GM19240 (cell line): ENCODE data around the gene DPP9.

Experiments
- DNase-seq: peaks from one replicate; pipeline ENCODE4 v3.0.0; 2011; ENCODE audit warnings: low spot score; ENCODE audit not compliant: insufficient read length

The DPP9 gene

DNA sequence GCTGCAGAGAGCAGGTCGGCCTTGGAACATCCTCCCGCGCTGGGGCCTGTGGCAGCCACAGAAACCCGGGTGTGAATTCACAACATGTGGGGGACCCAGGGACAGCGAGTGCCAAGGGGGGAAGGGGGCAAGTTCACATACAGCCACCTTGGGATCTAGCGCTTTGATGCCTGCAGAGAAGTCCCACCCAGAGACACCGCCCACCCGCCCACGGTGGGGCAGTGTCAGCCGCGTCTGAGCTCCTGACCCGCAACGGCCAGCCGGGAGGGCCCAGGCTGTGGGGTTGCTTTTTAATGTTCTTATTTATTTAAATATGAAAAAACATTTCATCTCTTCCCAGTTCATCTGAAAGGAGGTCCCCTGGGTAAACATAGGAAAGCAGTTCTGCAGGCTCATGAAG lies 66.4 kb downstream of the DPP9 start:
- DNase-seq, result no peak

DNA sequence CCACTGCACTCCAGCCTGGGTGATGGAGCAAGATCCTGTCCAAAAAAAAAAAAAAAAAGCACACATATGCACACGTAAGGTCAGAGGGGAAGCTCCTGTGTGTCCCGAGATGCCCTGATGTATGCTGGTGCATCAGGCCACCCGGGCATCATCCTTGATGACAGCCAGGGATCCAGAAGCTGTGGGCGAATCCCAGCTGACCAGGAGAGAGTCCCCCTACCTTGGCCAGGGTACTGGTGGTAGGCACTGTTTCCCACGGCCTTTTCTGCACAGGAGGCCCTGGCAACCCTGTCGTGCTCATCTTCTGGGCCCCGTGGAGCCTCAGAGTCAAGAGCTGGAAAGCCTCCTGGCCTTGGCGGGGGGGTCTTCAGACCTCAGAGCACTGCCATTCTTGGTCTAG lies 67.5 kb downstream of the DPP9 start:
- no peak for DNase-seq

DNA sequence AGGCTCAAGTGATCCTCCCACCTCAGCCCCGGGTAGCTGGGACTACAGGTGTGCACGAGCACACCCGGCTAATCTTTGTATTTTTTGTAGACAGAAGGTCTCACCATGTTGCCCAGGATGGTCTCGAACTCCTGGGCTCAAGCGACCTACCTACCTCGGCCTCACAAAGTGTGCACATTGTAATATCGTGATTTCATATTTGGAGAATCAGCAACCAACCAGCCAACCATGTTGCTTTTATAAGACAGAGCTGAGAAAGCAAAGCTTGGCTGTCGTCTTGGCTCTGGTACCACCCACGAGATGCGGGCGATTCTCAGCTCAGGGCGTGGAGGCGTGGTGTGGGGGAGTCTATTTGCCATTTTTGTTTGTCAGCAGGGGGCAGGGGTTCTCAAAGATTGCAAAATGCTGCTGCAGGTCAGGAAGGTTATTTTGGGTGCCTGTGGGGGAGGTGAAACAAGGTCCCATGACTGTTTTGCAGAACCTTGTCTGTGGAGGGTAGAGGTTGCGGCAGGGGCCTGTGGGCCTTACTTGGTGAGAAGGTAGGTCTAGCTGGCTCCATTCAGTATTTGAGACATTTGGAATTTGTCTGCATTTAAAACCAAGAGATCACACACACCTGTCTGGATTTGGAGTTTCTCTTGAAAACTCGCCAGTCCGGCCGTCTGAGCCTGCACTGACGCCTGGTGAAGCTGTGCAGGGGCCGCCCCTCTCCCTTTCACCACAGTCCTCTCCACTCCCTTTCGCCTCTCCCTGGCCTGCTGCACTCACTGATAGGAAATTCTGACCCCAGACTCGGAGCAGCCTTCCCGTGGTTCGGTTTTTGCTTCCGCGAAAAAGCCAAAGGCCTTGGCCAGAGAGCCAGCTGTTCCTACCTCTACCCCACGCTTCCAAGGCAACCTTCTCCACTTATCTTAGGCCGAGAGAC lies 68.9 kb downstream of the DPP9 start:
- no peak for DNase-seq

DNA sequence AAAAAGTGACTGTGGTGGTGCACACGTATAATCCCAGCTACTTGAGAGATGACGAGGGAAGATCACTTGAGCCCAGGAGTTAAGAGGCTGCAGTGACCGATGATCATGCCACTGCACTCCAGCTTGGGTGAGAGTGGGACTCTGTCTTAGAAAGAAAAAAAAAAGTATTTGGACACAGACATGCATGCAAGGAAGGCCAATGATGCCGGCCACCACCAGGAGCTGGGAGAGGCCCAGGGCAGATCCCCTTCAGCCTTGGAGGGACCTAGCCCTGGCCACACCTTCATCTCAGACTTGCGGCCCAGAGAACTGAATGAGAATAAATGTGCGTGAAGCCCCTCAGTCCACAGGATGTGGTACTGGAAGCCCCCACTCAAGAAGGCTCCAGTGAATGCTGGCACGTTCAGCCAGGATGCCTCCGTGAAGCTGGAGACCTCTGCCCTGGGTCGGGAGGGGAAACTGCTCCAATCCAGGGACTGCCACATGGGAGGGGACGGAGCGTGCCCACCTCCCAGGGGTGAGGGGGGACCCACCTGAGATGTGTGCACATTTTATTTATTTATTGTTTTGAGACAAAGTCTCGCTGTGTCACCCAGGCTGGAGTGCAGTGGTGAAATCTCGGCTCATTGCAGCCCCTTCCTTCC lies 69.7 kb downstream of the DPP9 start:
- DNase-seq, result no peak

DNA sequence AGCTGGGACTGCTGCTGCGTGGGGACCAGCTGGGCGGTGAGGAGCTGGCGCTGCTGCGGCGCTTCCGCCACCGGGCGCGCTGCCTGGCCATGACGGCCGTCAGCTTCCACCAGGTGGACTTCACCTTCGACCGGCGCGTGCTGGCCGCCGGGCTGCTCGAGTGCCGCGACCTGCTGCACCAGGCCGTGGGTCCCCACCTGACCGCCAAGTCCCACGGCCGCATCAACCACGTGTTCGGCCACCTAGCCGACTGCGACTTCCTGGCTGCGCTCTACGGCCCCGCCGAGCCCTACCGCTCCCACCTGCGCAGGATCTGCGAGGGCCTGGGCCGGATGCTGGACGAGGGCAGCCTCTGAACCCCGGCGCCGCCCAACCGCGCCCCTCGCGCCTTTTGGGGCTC lies 71.6 kb downstream of the DPP9 start:
- DNase-seq, result no peak

DNA sequence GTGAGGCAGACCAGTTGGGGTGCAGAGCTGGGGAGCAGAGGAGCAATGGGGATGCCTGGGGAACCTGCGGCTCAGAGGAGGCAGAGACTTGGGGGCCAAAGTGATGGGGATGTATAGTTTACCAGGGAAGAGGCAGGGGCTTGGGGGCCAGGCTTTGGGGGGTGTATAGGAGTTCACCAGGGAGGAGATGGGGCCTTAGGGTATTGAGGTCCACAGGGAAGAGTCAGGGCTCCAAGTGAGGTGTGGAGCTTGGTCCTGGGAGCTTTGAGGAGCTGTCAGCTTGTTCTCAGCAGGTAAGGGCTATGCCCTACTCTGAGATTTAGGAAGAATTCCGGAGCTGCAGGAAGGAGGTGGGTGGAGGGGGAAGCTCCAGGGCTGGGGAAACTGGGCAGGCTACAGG lies 73.5 kb downstream of the DPP9 start:
- DNase-seq, result no peak

DNA sequence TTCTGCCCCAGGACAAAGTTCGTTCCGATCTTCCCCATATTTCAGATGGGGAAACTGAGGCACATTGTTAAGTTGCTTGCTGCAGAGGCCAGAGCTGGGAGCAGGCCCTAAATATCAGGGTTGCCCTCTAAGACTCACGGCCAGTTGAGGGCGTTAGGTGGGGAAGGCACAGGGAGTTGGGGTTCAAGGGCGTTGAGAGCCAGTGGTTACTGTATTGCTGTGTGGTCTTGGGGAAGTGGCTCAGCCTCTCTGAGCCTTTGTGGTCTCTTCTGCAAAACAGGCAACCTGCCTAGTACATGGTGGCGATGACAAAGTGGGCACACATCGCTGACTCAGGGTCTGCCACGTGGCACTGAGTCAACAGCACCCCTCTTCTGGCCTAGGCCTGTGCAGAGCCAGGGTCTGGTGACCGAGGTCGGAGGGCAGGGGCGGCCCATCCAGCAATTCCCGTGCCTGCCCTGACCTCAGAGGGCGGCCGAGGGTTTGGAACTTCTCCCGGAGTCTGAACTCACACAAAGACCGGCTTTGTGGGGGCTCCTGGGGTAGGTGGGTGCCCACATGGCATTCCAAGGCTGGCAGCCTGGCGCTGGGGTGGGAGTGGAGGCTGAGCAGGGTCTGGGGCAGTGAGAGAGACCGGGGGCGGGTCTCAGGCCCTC lies 74.1 kb downstream of the DPP9 start:
- DNase-seq, result no peak

DNA sequence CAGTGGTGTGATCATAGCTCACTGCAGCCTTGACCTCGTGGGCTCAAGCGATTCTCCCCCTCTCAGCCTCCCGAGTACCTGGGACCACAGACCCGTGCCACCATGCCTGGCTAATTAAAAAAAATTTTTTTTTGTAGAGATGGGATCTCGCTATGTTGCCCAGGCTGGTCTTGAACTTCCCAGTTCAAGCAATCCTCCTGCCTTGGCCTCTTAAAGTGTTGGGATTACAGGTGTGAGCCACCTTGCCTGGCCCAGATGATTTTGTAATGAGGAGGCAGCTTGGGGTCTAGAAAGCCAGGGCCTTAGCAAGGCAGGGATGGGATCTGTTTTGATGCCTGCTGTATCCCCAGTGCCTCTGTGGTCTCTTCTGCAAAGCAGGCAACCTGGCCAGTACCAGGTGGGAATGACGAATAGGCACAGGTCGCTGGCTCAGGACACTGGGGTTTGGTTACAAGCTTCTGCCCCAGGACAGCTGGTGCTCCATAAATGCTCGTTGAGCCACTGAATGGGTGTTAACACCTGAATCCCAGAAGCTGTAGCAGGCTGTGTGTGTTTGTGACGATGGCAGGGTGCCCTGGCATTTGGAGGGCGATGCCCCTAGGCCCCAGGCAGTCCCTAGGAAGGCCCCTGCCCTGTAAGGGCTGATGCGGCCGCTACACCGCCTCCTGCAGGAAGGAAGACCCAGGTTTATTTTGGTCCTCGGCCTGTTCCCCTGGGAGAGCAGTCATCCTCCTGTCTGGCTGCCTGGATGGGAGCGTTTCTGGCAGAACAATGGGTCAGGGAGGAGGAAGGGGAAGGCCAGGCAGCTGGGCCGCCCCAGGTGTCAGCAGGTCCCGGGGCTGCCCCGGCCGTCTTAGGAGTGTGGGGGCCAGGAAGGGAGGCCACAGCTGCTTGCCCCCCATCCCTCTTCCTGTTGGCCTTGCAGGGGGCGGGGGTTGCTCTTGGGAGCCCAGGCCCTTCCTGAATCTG lies 75.7 kb downstream of the DPP9 start:
- no peak for DNase-seq

DNA sequence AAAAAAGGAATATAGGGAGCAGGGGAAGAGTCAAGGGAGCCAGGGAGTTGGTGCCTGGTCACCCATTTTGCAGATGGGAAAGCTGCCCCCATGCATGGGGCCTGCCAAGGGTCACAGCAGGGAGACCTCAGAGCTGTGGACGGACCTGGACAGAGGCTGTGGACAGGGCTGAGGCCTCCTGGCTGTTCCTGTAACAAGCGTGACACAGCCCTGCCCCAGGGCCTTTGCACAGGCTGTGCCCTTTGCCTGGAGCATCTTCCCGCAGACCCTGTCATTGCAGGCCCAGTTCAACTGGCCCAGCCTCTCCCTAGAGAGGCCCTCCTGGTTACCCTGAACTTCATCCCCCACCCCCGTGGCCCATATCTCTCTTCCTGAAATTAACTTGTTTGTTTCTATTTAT lies 77.9 kb downstream of the DPP9 start:
- no peak for DNase-seq

DNA sequence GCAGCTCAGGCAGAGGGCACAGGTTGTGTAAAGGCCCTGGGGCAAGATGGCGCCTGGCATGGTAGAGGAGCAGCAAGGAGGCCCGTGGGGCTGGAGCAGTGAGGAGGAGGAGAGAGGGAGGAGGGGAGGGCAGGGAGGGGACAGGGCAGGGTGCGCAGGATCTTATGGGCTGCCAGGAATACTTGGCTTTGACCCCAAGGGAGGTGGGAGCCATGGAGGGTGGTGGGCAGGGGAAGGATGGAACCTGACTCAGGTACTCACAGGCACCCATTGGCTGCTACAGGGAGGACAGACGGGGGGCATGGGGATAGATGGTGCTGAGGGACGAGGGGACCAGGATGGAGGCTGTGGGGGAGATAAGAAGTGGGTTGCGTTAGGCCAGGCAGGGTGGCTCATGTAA lies 81.0 kb downstream of the DPP9 start:
- DNase-seq, result no peak

DNA sequence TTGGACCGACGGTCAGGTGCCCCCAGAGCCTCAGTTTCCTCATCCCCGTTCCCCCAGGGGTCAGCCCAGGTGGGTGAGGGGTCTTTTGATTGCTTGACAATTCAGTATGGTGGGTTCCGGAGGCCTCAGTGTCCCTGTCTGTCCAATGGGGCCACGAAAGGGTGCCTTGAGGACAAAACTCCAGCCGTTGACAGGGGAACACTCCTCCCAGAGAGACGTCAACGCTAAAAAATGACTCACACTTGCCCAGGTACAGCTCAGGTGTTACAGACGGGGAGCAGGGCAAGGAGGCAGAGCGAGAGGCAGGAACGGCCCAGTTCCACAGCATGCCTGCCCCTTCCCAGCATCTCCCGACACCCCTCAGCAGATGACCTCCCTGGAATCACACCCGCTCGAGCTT lies 82.5 kb downstream of the DPP9 start:
- DNase-seq, result no peak

DNA sequence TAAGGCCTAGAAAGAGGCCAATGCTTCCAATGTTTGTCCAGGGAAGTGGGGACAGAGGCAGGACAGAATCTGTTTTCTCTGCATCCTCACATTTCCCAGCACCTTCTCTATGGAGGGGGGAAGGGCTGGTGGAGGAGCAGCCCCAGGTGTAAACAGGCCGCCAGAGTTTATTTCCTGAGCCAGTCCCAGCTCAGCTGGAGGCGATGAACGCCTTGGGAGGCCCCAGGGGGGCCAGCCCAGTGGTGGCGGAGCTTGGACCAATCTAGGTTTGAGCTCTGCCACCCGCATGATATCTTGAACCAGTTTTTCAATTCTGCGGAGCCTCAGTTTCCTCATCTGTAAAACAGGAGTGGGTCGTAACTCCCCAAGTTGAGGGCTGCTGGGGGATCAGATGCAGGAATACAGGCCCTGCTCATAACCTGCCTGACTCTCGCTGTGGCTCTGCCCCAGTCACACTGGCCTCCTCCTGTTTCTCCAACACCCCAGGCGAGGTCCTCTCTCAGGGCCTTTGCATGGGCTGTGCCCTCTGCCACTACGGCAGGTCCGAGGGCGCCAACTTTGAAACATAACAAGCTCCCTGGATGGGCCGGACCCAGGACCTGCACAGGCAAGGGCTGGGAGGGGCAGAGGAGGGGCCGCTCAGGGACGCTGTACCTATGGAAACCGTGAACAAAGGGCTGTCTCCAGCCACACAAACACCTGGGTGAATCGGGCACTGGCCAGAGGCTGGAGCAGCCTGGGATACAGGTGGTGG lies 83.2 kb downstream of the DPP9 start:
- no peak for DNase-seq

DNA sequence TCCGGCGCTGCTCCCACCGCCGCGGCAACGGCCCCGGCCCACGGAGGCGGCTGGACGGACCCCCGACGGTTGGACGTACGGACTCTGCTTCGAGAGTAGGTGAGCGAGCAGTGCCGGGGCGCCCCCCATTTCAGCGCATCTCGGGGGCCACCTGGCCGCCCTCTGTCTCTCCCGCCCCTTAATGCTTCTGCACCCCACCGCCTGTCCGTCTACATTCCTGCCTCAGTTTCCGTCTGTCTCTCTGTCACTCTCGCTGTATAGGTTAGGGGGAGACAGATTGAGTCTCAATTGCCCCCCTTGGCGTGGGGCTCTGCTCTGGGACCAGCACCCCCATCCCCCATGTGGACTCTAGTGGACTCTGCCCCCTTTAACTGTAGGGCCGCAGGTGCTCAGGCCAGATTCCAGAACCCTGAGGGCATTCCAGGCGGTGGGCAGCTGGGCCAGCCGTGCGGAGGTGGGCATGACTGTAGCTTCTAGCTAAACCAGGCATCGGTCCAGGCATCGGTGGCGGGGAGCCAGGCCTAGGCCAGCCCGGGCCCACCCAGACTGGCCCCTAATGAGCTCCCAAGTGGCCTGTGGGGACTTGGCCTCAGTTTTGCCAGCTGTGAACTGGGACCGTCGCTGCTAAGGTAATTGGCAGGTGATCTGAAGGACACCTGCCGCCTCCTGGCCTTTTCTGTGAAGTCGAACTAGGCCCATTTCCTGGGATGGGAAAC lies 84.0 kb downstream of the DPP9 start:
- no peak for DNase-seq

DNA sequence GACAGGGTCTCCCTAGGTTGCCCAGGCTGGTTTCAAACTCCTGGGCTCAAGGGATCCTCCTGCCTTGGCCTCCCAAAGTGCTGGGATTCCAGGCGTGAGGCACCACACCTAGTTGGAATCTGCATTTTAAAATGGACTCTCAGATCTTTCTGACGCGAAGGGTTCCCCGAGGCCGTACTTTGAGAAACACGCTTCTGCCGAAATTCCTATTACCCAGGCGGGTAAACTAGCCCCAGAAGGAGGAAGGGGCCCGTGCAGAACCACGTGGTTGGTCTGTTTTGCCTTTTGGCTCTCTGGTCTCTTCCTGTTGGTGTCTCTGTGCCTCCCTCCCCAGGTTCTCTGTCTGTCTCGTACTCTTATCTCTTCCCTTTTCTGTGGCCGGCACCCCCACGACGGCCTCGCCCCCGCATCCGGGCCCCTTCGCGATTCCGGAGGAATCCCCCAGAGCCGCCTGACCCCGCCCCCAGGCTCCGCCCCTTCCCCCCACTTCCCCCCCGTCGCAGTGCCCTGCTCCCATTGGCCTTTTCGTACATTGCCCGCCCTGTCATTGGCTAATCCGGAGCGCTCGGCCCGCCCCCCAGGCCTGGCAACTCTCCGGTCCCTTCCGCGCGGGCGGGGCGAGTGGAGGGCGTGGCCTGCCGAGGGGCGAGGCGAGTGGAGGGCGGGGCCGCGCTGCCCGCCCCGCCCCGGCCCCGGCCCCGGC lies 84.7 kb downstream of the DPP9 start, which contains the start of gene TNFAIP8L1:
TSS of gene TNFAIP8L1 (plus strand) at position 689 of the 703 bp plus-strand sequence. CDS start 12,354 bp downstream, outside the sequence.
- DNase-seq, result peak; percentile 99

DNA sequence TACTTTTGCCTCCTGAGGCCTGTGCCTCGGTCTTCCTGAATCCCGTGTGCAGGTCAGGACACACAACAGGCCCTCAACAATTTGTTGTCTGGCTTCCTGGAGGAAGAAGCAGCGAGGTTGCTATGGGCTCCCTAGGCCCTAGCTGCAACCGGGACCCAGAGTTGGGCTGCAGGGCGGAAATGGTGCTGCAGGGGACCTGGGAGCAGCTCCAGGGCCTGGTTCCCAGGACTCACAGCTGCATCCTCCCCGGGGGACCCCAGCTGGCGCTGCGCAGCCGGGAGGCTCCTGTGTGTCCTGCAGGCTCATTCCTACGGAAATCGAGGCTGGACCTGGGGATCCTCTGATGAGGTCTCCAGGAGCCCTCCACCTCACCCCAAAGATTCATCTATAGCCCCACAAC lies 85.3 kb downstream of the DPP9 start:
- DNase-seq, result no peak

DNA sequence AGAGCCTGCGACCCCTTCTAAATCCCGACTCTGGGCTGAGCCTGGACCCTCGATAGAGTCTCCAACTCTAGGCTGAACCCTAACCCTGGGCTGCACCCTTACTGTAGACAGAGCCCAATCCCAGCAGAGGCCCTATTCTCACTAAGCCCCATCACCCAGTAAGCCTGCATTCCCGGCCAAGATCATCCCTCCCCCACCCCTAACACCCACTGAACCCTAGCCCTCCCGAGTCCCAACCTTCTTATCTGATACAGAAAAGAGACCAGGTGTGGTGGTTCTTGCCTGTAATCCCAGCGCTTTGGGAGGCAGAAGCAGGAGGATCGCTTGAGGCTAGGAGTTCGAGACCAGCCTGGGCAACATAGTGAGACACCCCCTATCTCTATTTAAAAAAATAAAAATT lies 86.9 kb downstream of the DPP9 start:
- no peak for DNase-seq

DNA sequence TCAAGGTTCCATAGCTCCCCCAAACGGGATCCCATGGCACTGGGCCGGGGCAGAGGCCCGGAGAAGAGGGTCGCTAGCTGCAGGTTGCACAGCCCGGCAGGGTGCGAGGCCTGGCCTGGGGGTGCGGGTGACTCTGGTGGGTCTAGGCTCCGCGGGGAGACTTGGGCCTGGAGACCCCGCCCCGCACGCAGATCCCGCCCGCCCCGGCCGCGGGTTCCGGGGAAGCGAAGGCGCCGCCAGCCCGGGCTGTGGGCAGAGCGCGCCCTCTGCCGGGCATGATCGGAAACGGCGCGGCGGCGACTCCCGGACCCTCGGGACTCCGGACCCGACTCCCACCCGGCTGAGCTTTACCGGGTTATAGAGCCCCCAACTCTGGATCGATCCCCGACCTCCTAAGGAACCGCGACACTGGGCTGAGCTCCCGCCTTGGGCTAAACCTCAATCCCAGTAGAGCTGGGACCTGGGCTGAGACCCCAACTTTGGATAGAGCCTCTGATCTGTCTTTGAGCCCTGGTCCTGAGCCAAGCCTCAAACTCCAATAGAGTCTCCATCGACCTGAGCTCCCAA lies 87.4 kb downstream of the DPP9 start:
- peak; percentile 66 for DNase-seq

DNA sequence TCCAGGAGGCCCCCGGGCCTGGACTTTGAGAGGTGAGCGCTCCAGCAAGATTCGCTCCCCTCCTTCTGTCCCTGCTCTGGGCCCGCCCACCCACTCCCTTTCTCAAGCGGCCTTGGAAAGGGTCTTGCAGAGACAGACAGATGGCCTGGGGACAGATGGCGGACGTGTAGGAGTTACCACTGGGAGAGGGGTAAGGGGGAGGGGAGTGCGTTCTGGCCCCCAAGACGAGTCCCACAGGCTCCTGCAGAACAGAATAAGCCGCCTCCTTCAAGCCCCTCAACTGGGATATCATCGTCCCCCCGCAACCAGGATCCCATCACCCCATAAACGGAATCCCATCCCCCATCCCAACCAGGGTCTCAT lies 87.9 kb downstream of the DPP9 start:
- DNase-seq, result no peak
